Measurements from ENCODE around the gene ANKRD12.

DNA sequence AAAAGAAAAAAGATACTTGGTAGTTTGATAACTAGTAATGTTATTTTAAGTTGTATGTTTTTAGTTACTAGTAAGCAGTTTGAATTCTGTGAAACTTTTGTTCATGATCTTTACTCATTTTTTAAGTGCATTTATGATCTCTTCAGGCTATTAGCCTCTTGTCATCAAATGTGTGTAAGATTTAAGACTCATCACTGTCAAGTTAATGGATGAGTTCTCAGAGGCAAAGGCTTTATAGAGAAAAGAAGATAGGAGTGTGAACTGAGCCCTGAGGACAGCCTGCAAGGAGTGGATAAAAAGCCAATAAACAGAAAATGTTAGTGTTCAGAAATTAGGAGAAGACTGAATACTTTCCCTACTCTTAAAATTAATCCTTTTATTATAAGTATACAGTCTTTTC, 20.6 kb upstream of the ANKRD12 start:
- no peak for TF ChIP-seq ATF2 (IDR thresholded peaks at IDR 0.05; ENCODE audit: low read length)
- TF ChIP-seq CHD4 (IDR thresholded peaks at IDR 0.05): no peak
- TF ChIP-seq NFIC (IDR thresholded peaks at IDR 0.05; ENCODE audit: low read depth, low read length): no peak
- TF ChIP-seq POU2F2 (IDR thresholded peaks at IDR 0.05; ENCODE audit: borderline replicate concordance, low read depth, low read length): no peak
- no peak for TF ChIP-seq STAT1 (conservative IDR thresholded peaks at IDR 0.05)
- TF ChIP-seq, protein P1, sequence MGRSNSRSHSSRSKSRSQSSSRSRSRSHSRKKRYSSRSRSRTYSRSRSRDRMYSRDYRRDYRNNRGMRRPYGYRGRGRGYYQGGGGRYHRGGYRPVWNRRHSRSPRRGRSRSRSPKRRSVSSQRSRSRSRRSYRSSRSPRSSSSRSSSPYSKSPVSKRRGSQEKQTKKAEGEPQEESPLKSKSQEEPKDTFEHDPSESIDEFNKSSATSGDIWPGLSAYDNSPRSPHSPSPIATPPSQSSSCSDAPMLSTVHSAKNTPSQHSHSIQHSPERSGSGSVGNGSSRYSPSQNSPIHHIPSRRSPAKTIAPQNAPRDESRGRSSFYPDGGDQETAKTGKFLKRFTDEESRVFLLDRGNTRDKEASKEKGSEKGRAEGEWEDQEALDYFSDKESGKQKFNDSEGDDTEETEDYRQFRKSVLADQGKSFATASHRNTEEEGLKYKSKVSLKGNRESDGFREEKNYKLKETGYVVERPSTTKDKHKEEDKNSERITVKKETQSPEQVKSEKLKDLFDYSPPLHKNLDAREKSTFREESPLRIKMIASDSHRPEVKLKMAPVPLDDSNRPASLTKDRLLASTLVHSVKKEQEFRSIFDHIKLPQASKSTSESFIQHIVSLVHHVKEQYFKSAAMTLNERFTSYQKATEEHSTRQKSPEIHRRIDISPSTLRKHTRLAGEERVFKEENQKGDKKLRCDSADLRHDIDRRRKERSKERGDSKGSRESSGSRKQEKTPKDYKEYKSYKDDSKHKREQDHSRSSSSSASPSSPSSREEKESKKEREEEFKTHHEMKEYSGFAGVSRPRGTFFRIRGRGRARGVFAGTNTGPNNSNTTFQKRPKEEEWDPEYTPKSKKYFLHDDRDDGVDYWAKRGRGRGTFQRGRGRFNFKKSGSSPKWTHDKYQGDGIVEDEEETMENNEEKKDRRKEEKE (IDR thresholded peaks at IDR 0.05): no peak
- TF ChIP-seq SRF (IDR thresholded peaks at IDR 0.05; ENCODE audit: low read depth in 2 of 2, low read length in 2 of 2): no peak
- TF ChIP-seq EZH2 (IDR thresholded peaks at IDR 0.05; ENCODE audit: borderline replicate concordance, control insufficient read depth, low read depth, low read length): no peak
- TF ChIP-seq NR2C2 (IDR thresholded peaks at IDR 0.05; ENCODE audit: borderline replicate concordance, control insufficient read depth, insufficient read length, low read depth): no peak
- TF ChIP-seq TCF12 (IDR thresholded peaks at IDR 0.05; ENCODE audit: low read depth, low read length): no peak
- no peak for TF ChIP-seq EP300 (IDR thresholded peaks at IDR 0.05; ENCODE audit: borderline replicate concordance in 1 of 2, control insufficient read depth in 1 of 2, low read depth in 2 of 2, low read length in 2 of 2)
- TF ChIP-seq YY1 (IDR thresholded peaks at IDR 0.05; ENCODE audit: low read depth, low read length): no peak
- TF ChIP-seq, protein P2, sequence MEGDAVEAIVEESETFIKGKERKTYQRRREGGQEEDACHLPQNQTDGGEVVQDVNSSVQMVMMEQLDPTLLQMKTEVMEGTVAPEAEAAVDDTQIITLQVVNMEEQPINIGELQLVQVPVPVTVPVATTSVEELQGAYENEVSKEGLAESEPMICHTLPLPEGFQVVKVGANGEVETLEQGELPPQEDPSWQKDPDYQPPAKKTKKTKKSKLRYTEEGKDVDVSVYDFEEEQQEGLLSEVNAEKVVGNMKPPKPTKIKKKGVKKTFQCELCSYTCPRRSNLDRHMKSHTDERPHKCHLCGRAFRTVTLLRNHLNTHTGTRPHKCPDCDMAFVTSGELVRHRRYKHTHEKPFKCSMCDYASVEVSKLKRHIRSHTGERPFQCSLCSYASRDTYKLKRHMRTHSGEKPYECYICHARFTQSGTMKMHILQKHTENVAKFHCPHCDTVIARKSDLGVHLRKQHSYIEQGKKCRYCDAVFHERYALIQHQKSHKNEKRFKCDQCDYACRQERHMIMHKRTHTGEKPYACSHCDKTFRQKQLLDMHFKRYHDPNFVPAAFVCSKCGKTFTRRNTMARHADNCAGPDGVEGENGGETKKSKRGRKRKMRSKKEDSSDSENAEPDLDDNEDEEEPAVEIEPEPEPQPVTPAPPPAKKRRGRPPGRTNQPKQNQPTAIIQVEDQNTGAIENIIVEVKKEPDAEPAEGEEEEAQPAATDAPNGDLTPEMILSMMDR (IDR thresholded peaks at IDR 0.05 in 2 of 3, conservative IDR thresholded peaks at IDR 0.05 in 1 of 3; ENCODE audit: control insufficient read depth in 2 of 3, extremely low read depth in 1 of 3, insufficient read depth in 1 of 3, low read depth in 3 of 3, low read length in 3 of 3): no peak
- TF ChIP-seq ZNF274 (IDR thresholded peaks at IDR 0.05; ENCODE audit: insufficient read depth, insufficient read length): no peak

Data from GM12878 (cell line).